Measurements from ENCODE around the gene CTU1. TPM values are rescaled to one million over a fixed set of nuclear protein-coding genes. Genes with fewer than 3 reads are reported as not detected.
"Not testable (repeated sequence)": the region's sequence is repeated elsewhere in the genome, so short reads cannot be mapped to it uniquely, and the experiment has no call there.

Gene CTU1
- 10 to 100 TPM; 10.9 to 11.4 TPM for total RNA-seq

DNA sequence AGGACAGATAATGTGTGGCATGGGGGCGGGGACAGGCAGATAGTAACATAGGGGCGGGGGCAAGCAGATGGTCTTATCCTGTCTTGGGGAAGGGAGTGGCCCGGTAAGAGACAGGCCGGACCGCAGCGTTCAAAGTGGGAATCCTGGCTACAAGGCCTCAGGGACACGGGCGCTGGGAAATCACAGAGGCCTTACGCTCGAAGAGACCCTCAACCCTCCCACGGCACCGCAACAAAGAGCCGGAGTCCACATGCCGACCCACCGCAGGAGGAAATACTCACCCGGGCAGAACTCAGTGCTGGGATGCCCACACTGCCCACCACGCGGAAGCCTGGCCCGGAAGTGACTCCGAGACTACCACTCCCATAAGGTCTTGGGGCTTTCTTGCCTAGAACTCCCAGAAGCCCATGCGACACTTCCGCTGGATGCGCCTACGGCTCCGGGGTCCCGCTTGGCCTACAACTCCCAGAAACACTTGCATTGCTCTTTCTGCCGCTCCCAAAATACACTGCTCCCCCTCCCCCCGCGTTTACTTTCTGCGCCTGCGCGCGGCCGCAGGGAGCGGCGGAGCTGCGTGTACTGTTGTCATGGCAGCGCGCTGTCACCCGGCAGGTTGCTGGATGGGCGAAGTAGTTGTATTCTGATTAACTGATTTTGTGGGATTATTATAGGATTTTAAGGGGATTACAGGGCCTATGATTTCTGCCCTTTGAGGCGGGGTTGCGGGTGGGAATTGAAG, at the start of gene CTU1:
CTU1 (minus strand) TSS at position 344 of the 739 bp plus-strand sequence. CDS start 3,840 bp downstream, outside the sequence.
- H3K4me1 Mint-ChIP-seq: peaks cover 28% of the 10 kb centered on the region
- peak; percentile 98 for DNase-seq
- H3K27ac Mint-ChIP-seq: peak within 1 kb of the TSS; percentile 96
- peaks cover 24% of the 10 kb centered on the region for H3K36me3 Mint-ChIP-seq
- peak within 1 kb of the TSS; percentile 97 for H3K4me3 Mint-ChIP-seq
- H3K27me3 Mint-ChIP-seq: no peaks in the 10 kb centered on the region
- H3K9me3 Mint-ChIP-seq: no peaks in the 10 kb centered on the region

DNA sequence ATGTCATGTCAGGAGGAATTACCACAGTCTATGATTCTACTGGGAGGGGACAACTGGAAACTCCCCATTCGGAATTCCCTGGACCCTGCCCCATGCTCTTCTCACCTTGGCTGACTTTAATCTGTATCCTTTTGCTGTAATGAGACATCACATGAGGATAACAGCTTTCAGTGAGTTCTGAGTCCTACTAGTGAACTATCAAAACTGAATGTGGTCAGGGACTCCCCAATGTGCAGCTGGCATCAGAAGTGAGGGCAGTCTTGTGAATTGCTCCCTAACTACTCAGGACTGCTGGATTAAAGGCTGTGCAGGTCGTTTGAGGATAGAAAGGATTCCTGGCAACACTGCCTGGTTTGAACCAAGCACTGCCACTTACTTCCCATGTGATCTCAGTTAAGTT, 49.1 kb upstream of the CTU1 start:
- no peaks in the 10 kb centered on the region for H3K36me3 Mint-ChIP-seq
- H3K27me3 Mint-ChIP-seq: no peaks in the 10 kb centered on the region
- DNase-seq: no peak
- H3K9me3 Mint-ChIP-seq: no peaks in the 10 kb centered on the region
- peaks cover 3% of the 10 kb centered on the region for H3K4me1 Mint-ChIP-seq
- no peak overlapping the region for H3K4me3 Mint-ChIP-seq
- H3K27ac Mint-ChIP-seq: no peak overlapping the region

DNA sequence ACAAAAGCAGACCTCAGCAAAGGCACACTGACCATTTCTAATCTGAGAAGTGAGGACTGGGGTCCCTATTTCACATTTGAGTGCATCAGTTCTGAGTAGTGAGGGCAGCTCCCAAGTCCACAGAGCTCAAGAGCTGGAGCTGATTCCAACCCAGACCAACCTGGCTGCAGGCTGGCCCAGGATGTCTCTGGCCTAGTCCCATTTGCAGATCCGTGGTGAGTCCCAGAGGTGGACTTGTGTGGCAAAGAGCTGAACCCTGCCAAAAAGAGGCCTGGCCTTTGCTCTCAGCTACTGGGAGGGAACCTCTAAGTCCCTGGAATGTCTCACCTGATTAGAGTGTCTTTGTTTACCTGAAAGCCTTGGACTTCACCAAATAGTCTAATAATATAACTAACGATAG, 48.5 kb upstream of the CTU1 start:
- DNase-seq: no peak

DNA sequence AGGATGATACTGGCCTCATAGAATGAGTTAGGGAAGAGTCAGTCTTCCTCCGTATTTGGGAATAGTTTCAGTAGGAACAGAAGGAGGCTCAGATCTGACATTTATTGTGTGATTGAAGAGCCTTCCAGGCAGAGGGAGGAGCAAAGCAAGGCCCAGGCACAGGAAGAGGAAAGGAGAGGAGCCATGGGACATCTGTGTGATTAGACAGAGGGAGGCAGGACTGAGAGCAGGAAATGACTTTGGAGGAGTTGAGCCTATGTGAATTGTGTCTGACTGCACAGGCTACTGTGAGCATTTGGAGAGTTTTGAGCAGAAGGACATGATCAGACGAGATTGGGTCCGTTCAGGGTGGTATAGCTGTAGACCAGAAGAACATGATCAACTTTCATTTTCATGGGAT, 42.4 kb upstream of the CTU1 start:
- H3K27me3 Mint-ChIP-seq: no peaks in the 10 kb centered on the region
- no peaks in the 10 kb centered on the region for H3K9me3 Mint-ChIP-seq
- H3K4me3 Mint-ChIP-seq: no peak overlapping the region
- H3K27ac Mint-ChIP-seq: no peak overlapping the region
- no peaks in the 10 kb centered on the region for H3K4me1 Mint-ChIP-seq
- H3K36me3 Mint-ChIP-seq: no peaks in the 10 kb centered on the region
- DNase-seq: no peak

More for the DNA sequence above, 48.5 kb upstream of the CTU1 start:
- Mint-ChIP-seq H3K4me1 (peaks cover 3% of the 10 kb centered on the region), H3K36me3 (no peaks in the 10 kb centered on the region), H3K27ac (no peak overlapping the region), H3K9me3 (no peaks in the 10 kb centered on the region), H3K27me3 (no peaks in the 10 kb centered on the region), H3K4me3 (no peak overlapping the region)

DNA sequence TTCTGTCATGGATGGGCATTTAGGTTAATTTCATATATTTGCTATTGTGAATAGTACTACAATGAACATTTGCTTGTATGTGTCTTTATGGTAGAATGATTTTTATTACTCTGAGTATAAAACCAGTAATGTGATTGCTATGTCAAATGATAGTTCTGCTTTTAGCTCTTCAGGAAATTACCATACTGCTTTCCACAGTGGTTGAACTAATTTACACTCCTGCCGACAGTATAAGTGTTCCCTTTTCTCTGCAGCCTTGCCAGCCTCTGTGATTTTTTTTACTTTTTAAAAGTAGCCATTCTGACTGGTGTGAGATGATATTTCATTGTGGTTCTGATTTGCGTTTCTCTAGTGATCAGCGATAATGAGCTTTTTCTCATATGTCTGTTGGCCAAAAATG, 40.4 kb upstream of the CTU1 start:
- H3K36me3 Mint-ChIP-seq: no peaks in the 10 kb centered on the region
- H3K27ac Mint-ChIP-seq: no peak overlapping the region
- no peaks in the 10 kb centered on the region for H3K9me3 Mint-ChIP-seq
- no peak overlapping the region for H3K4me3 Mint-ChIP-seq
- H3K27me3 Mint-ChIP-seq: no peaks in the 10 kb centered on the region
- DNase-seq: no peak
- H3K4me1 Mint-ChIP-seq: no peaks in the 10 kb centered on the region

DNA sequence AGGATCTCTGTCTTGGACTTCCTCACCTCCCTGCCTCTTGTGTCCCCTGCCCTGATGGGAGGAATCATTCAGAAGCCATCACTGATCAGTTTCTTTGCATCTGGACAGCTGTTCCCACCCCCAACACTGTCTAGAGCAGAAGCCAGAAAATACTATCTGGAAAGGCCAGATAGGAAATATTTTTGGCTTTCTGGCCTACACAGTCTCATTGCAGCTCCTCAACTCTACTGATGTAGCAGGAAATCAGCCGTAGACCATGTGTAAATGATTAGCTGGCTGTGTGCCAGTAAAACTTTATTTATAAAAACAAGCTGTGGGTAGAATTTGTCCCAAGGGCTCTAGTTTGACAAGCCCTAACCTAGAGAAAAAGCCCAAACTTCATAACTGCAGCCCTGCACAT, 39.5 kb upstream of the CTU1 start:
- no peaks in the 10 kb centered on the region for H3K27me3 Mint-ChIP-seq
- no peaks in the 10 kb centered on the region for H3K9me3 Mint-ChIP-seq
- DNase-seq: no peak
- no peak overlapping the region for H3K27ac Mint-ChIP-seq
- no peak overlapping the region for H3K4me3 Mint-ChIP-seq
- H3K36me3 Mint-ChIP-seq: no peaks in the 10 kb centered on the region
- no peaks in the 10 kb centered on the region for H3K4me1 Mint-ChIP-seq

DNA sequence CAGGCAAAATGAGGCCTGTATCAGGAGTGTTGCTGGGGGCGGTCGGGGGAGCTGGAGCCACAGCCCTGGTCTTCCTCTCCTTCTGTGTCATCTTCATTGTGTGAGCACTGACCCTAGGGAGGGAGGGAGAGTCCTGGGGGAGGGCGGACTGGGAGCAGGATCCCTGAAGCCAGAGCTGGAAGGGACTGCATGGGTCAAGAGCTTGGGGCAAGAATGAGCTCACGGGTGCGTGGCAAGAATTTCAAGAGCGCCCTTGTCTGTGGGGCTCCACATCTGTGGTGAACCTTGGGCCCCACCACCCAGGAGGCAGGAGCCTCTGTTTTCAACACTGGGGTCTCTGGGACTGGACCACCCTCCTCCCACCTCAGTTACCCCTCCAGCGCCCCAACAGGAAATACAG, 38.5 kb upstream of the CTU1 start:
- H3K27ac Mint-ChIP-seq: no peak overlapping the region
- no peaks in the 10 kb centered on the region for H3K4me1 Mint-ChIP-seq
- no peaks in the 10 kb centered on the region for H3K27me3 Mint-ChIP-seq
- no peak overlapping the region for H3K4me3 Mint-ChIP-seq
- no peaks in the 10 kb centered on the region for H3K36me3 Mint-ChIP-seq
- H3K9me3 Mint-ChIP-seq: no peaks in the 10 kb centered on the region
- DNase-seq: no peak

DNA sequence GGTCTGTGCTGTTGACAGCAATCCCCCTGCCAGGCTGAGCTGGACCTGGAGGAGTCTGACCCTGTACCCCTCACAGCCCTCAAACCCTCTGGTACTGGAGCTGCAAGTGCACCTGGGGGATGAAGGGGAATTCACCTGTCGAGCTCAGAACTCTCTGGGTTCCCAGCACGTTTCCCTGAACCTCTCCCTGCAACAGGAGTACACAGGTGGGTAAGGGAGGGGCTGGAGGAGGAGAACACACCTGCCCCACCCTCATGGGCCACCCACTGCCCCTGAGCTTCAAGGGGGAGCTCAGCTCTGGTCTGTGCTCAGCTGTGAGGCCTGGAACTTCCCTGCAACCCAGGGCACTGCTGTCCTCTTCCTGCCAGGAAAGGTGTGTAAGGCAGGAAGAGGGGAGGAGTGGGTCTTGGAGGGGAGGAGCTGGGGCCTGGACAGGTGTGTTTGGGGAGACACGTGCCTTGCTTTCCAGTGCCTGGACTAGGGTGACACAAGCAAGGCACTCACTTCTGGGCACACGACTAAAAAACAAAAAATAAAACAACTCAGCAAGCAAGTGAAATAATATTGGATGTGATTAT, 37.8 kb upstream of the CTU1 start:
- Mint-ChIP-seq H3K9me3 (no peaks in the 10 kb centered on the region), H3K27me3 (no peaks in the 10 kb centered on the region), H3K27ac (no peak overlapping the region), H3K4me3 (no peak overlapping the region), H3K36me3 (no peaks in the 10 kb centered on the region), H3K4me1 (peaks cover 2% of the 10 kb centered on the region)
- no peak for DNase-seq

DNA sequence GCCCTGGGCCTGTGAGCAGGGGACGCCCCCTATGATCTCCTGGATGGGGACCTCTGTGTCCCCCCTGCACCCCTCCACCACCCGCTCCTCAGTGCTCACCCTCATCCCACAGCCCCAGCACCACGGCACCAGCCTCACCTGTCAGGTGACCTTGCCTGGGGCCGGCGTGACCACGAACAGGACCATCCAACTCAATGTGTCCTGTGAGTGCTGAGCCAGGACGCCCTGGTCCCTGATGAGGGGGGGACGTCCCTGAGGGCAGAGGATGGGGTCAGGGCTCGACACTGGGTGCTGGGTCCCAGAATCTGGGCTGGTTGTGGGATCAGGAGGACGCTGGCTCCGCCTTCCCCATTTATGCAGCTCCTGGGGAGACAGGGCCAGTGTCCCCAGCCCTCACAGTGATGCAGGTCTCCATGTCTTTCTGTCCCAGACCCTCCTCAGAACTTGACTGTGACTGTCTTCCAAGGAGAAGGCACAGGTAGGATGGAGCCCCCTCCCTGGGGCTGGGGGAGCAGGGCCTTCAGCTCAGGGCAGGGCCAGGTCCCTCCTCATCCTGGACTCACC, 36.4 kb upstream of the CTU1 start:
- peaks cover 2% of the 10 kb centered on the region for H3K4me1 Mint-ChIP-seq
- no peak overlapping the region for H3K4me3 Mint-ChIP-seq
- no peaks in the 10 kb centered on the region for H3K9me3 Mint-ChIP-seq
- H3K27me3 Mint-ChIP-seq: no peaks in the 10 kb centered on the region
- DNase-seq: no peak
- no peak overlapping the region for H3K27ac Mint-ChIP-seq
- no peaks in the 10 kb centered on the region for H3K36me3 Mint-ChIP-seq

DNA sequence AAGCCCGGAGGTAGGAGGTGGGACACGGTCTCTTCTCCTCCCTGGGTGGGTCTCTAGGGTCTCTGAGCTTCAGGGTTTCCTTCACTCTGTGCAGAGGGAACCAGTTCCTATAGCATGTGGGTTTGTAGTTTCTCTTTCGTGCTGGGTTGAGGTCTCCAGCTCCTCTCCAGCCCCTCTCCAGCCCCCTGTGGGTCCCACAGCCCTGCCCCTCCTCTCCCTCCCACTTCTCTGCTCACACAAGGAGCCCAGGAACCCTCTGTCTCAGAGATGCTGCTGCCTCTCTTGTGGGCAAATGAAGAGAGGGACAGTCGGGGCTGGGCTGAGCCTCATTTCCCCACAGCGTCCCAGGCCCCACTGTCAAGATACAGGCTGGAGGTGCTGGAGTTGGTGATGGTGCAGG, 35.3 kb upstream of the CTU1 start:
- H3K4me3 Mint-ChIP-seq: no peak overlapping the region
- no peaks in the 10 kb centered on the region for H3K27me3 Mint-ChIP-seq
- H3K9me3 Mint-ChIP-seq: no peaks in the 10 kb centered on the region
- no peaks in the 10 kb centered on the region for H3K36me3 Mint-ChIP-seq
- no peak overlapping the region for H3K27ac Mint-ChIP-seq
- no peak for DNase-seq
- H3K4me1 Mint-ChIP-seq: peaks cover 2% of the 10 kb centered on the region

DNA sequence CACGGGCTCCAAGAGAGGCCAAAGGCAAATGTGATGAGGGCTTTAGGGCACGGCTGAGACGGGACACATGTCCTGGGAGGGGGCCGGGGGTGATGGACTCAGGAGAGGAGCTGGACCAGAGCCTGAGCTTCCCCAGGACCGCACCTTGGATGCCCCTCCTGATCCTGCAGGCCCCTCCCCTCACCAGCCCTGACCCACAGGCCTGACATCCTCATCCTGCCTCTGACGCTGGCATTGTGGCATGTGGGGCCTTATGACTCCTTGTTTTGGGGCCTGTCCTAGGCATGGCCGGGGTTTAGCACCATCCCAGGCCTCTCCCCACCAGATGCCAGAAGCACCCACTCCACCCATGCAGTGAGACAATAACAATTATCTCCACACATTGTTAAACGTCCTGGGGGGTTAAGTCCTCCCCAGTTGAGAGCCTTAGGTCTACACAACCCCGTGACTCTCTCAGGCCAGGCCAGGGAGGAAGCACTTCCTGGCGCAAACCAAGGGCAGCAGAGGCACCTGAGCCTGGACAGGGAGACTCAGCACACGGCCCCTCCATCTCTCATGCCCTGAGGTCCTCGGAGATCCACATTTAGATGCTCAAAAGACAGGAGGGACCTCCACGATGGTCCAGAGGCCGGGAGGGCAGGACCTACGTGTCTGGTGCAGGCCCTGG, 34.7 kb upstream of the CTU1 start:
- H3K4me1 Mint-ChIP-seq, H3K27ac Mint-ChIP-seq, H3K4me3 Mint-ChIP-seq, H3K36me3 Mint-ChIP-seq, H3K9me3 Mint-ChIP-seq, H3K27me3 Mint-ChIP-seq, DNase-seq: not testable (repeated sequence)

DNA sequence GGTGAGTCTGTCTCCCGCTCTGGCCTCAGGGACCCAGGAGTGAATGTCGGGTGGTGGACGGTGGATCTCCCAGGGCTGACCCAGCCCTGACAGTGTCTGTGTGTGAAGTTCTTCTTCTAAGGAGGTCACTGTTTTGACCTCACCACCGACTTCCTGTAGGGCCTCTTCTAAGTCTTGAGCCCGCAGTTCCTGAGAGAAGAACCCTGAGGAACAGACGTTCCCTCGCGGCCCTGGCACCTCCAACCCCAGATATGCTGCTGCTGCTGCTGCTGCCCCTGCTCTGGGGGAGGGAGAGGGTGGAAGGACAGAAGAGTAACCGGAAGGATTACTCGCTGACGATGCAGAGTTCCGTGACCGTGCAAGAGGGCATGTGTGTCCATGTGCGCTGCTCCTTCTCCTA, 33.9 kb upstream of the CTU1 start, which contains the start of gene SIGLEC7:
SIGLEC7 (plus strand) TSS at position 183 of the 400 bp plus-strand sequence; CDS start at position 252, 69 bp downstream.
- Mint-ChIP-seq H3K4me1 (peaks cover 12% of the 10 kb centered on the region), H3K4me3 (no peak within 1 kb of the TSS), H3K27ac (no peak within 1 kb of the TSS), H3K36me3 (no peaks in the 10 kb centered on the region), H3K27me3 (no peaks in the 10 kb centered on the region), H3K9me3 (no peaks in the 10 kb centered on the region)
- DNase-seq: no peak

DNA sequence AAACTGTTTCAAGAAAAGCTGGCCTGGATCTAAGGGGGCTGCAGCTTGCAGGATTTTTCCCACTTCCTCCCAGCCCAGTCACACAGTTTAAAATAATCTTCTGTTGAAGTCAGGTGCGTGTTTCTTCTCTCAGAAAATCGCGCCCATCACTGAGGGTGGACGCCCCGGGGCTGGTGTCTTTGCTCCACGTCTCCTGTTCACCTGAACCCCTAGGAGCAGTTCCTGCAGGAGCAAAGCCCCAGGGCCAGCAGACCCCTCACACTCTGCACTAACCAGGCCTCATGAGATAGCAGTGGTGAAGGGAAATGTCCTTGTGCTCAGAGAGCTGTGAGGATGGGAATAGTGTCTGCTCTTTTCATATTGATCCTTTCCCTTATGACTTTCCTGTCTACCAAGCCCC, 33.0 kb upstream of the CTU1 start:
- no peaks in the 10 kb centered on the region for H3K36me3 Mint-ChIP-seq
- DNase-seq: no peak
- no peaks in the 10 kb centered on the region for H3K27me3 Mint-ChIP-seq
- H3K4me3 Mint-ChIP-seq: no peak overlapping the region
- H3K9me3 Mint-ChIP-seq: no peaks in the 10 kb centered on the region
- H3K4me1 Mint-ChIP-seq: peaks cover 20% of the 10 kb centered on the region
- no peak overlapping the region for H3K27ac Mint-ChIP-seq

DNA sequence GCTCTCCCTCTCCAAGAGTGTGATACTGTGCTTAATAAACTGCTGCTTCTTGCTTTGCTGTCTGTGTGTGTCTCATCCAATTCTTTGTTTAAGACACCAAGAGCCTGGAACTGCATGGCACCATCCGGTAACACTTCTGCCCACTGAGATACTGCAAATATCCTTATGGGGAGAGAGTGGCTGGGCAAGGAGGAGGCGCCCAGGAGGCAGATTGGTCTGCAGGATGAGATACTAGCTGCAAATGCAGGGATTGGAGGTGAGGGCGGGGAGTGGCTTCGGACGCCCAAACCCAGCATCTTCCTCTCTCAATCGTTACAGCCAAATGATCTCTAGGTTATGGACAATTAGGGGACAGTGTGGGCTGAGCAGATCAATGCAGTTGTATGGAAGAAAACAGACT, 32.2 kb upstream of the CTU1 start:
- H3K4me1 Mint-ChIP-seq: peaks cover 24% of the 10 kb centered on the region
- H3K27me3 Mint-ChIP-seq: no peaks in the 10 kb centered on the region
- no peak overlapping the region for H3K4me3 Mint-ChIP-seq
- H3K27ac Mint-ChIP-seq: no peak overlapping the region
- DNase-seq: no peak
- no peaks in the 10 kb centered on the region for H3K36me3 Mint-ChIP-seq
- peaks cover under 1% of the 10 kb centered on the region for H3K9me3 Mint-ChIP-seq

DNA sequence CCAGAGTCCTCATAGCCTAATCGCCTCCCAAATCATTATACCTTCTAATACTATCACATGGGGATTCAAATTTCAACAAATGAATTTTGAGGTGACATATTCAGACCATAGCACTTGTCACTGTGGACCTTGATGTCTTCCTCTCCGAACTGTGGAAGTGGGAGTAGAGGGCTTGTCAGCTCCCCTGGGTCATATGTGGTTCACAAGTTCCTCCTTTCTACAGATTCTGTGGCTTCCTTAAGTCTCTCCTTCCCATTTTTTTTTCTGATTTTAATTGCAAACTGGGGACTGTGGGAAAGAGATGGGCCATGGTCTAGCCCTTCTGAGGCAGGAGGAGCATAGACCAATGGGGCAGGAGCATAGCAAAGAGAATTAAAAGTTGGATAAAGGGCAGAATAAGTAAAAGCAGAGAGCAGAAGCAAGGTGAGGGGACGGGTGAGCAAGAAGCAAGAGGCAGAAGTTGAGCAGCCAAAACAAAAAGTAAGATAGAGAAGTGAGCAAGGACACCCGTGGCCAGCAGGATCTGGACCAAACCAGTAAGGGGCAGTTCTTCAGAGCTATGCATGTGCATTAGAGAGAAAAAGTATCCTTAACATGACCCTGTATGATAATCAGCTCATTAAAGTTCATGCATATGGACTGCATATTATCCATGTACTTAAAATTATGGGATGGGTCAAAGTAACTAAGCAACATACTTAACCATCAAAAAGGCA, 31.2 kb upstream of the CTU1 start:
- H3K4me3 Mint-ChIP-seq: no peak overlapping the region
- peaks cover 24% of the 10 kb centered on the region for H3K4me1 Mint-ChIP-seq
- no peak overlapping the region for H3K27ac Mint-ChIP-seq
- no peaks in the 10 kb centered on the region for H3K27me3 Mint-ChIP-seq
- peaks cover 3% of the 10 kb centered on the region for H3K9me3 Mint-ChIP-seq
- peaks cover 2% of the 10 kb centered on the region for H3K36me3 Mint-ChIP-seq
- DNase-seq: no peak

Data from activated naive CD8-positive, alpha-beta T cell treated with anti-CD3 and anti-CD28 coated beads for 36 hours (primary cell).